Mesenchymal stem cell (in vitro differentiated cells and primary cell): Measurements from ENCODE around the gene FRMD4B.
A peak's percentile ranks its signal among the peaks of the same experiment; 100 is the strongest.

ENCODE experiments used
- DNase-seq: peaks from one replicate; pipeline ENCODE4 v3.0.0-alpha.2; 2013
- H2AFZ ChIP-seq: one replicate; pipeline ENCODE4 v1.6.1; 2013; ENCODE audit warnings: low read depth, mild to moderate bottlenecking, control low read depth, inconsistent platforms, low read length, moderate library complexity
- H2AK5ac ChIP-seq: 2 replicates; pipeline ENCODE4 v1.6.1; 2013; ENCODE audit warnings: low read length, moderate library complexity, mild to moderate bottlenecking, inconsistent platforms; ENCODE audit not compliant: severe bottlenecking
- H2BK120ac ChIP-seq: one replicate; pipeline ENCODE4 v1.6.1; 2013; ENCODE audit warnings: low read depth, mild to moderate bottlenecking, inconsistent platforms, low read length, moderate library complexity
- H2BK12ac ChIP-seq, 2 experiments: one replicate each; pipeline ENCODE4 v1.6.1; 2013; ENCODE audit warnings: inconsistent platforms in 2 of 2, low read length in 2 of 2, mild to moderate bottlenecking in 2 of 2, moderate library complexity in 2 of 2, control low read depth in 1 of 2
- H2BK15ac ChIP-seq: one replicate; pipeline ENCODE4 v1.6.1; 2013; ENCODE audit warnings: mild to moderate bottlenecking, low read depth, inconsistent platforms; ENCODE audit not compliant: poor library complexity, severe bottlenecking
- H2BK5ac ChIP-seq: 2 replicates; pipeline ENCODE4 v1.6.1; 2013; ENCODE audit warnings: low read depth, mild to moderate bottlenecking, low read length, control low read depth, inconsistent platforms; ENCODE audit not compliant: poor library complexity, severe bottlenecking
- H3K14ac ChIP-seq, 2 experiments: one replicate each; pipeline ENCODE4 v1.6.1; 2013; ENCODE audit warnings: inconsistent platforms in 2 of 2, low read length in 2 of 2, control low read depth in 1 of 2, mild to moderate bottlenecking in 1 of 2, moderate library complexity in 1 of 2
- H3K18ac ChIP-seq, 2 experiments: one replicate each; pipeline ENCODE4 v1.6.1; 2013; ENCODE audit warnings: inconsistent platforms in 2 of 2, low read length in 2 of 2, control low read depth in 1 of 2, low read depth in 1 of 2, mild to moderate bottlenecking in 1 of 2
- H3K23ac ChIP-seq, 2 experiments: one replicate each; pipeline ENCODE4 v1.6.1; 2013; ENCODE audit warnings: inconsistent platforms in 2 of 2, low read length in 2 of 2, mild to moderate bottlenecking in 2 of 2, moderate library complexity in 2 of 2, control low read depth in 1 of 2
- H3K27ac ChIP-seq: 2 replicates; pipeline ENCODE4 v1.5.1; 2013; ENCODE audit warnings: mild to moderate bottlenecking, moderate library complexity, low read length, control low read depth, inconsistent platforms; ENCODE audit not compliant: poor library complexity, severe bottlenecking
- H3K27me3 ChIP-seq, 2 experiments: 2 replicates each; pipeline versions ENCODE4 v1.6.1 to v1.7.0; 2013; ENCODE audit warnings: low read length in 2 of 2, mild to moderate bottlenecking in 2 of 2, moderate library complexity in 2 of 2, control low read depth in 1 of 2, inconsistent platforms in 1 of 2; ENCODE audit not compliant: control insufficient read depth in 1 of 2, insufficient read depth in 1 of 2
- H3K36me3 ChIP-seq, 2 experiments: 2 replicates each; pipeline versions ENCODE4 v1.6.1 to v1.7.0; 2013; ENCODE audit warnings: low read length in 2 of 2, control low read depth in 1 of 2, inconsistent platforms in 1 of 2, low read depth in 1 of 2, mild to moderate bottlenecking in 1 of 2; ENCODE audit not compliant: insufficient read depth in 2 of 2, control insufficient read depth in 1 of 2
- H3K4ac ChIP-seq, 2 experiments: one replicate each; pipeline ENCODE4 v1.6.1; 2013; ENCODE audit warnings: inconsistent platforms in 2 of 2, low read length in 2 of 2, mild to moderate bottlenecking in 2 of 2, moderate library complexity in 2 of 2, control low read depth in 1 of 2, low read depth in 1 of 2
- H3K4me1 ChIP-seq: 2 replicates; pipeline ENCODE4 v1.6.1; 2013; ENCODE audit warnings: low read depth, low read length, control low read depth; ENCODE audit not compliant: control insufficient read depth, insufficient read depth
- H3K4me2 ChIP-seq: 2 replicates; pipeline ENCODE4 v1.6.1; 2013; ENCODE audit warnings: low read length, mild to moderate bottlenecking, inconsistent platforms; ENCODE audit not compliant: poor library complexity, severe bottlenecking
- H3K4me3 ChIP-seq, 2 experiments: 2 replicates each; pipeline versions ENCODE4 v1.5.1 to v1.7.0; 2013; ENCODE audit warnings: low read length in 2 of 2, mild to moderate bottlenecking in 2 of 2, control low read depth in 1 of 2, low read depth in 1 of 2; ENCODE audit not compliant: insufficient read depth in 1 of 2
- H3K79me1 ChIP-seq: replicated peaks from 2 replicates; pipeline ENCODE4 v1.6.1; 2013; ENCODE audit warnings: mild to moderate bottlenecking, control low read depth, low read length, inconsistent platforms; ENCODE audit not compliant: poor library complexity, severe bottlenecking
- H3K9ac ChIP-seq: 2 replicates; pipeline ENCODE4 v1.7.0; 2013; ENCODE audit warnings: mild to moderate bottlenecking, low read length, moderate library complexity
- H3K9me3 ChIP-seq: 2 replicates; pipeline ENCODE4 v1.7.0; 2013; ENCODE audit warnings: mild to moderate bottlenecking, low read length; ENCODE audit not compliant: control insufficient read depth
- H4K8ac ChIP-seq: one replicate; pipeline ENCODE4 v1.6.1; 2013; ENCODE audit warnings: inconsistent platforms, mild to moderate bottlenecking, low read length, moderate library complexity
- H4K91ac ChIP-seq: one replicate; pipeline ENCODE4 v1.6.1; 2013; ENCODE audit warnings: mild to moderate bottlenecking, low read length, inconsistent platforms
- WGBS: methylation state at CpG from one replicate; pipeline ENCODE4 v1.1.7; 2013; ENCODE audit warnings: mixed read lengths; 5-methylcytosine and 5-hydroxymethylcytosine counted together

FRMD4B gene

DNA sequence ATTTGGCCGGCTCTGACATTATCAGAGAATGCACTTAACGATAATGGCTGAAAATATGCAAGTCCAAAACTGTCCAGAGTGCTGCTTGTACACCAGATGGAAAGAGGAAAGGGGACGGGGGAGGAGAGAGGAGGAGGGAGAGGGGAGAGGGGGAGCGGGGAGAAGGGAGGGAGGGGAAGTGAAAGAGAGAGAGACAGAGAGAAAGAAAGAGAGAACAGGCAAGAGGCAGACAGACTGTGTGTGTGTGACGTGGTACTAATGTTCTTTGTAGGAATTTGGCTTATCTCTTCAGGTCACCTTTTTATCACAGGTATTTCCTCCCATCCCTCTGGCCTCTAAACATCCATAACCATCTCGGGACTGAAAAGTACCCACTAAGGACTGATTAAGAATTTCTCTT is 188.4 kb downstream of the FRMD4B start:
- Histone ChIP-seq H2BK120ac (no peak overlapping the region), H3K18ac (no peak overlapping the region), H2AK5ac (no peak overlapping the region), H3K36me3 (peaks cover 0 to 11% of the 10 kb centered on the region in 2 experiments), H3K27me3 (no peaks in the 10 kb centered on the region), H3K4me3 (no peak overlapping the region), H3K4me1 (peaks cover 6% of the 10 kb centered on the region), H2AFZ (no peak overlapping the region), H3K23ac (no peak overlapping the region), H3K79me1 (peaks cover 7% of the 10 kb centered on the region), H4K8ac (no peak overlapping the region), H2BK15ac (no peak overlapping the region), H2BK12ac (no peak overlapping the region), H3K4me2 (no peak overlapping the region), H3K27ac (no peak overlapping the region), H3K14ac (no peak overlapping the region), H3K4ac (no peak overlapping the region), H4K91ac (no peak overlapping the region), H3K9ac (no peak overlapping the region), H2BK5ac (no peak overlapping the region), H3K9me3 (no peaks in the 10 kb centered on the region)
- DNase-seq = no peak
- 87% methylated on average over 5 of the region's 6 CpGs for WGBS

- H3K4me2 ChIP-seq = no peak overlapping the region
- no peak overlapping the region for H2AFZ ChIP-seq
- H3K4me1 ChIP-seq = peaks cover 6% of the 10 kb centered on the region
- no peak overlapping the region for H3K18ac ChIP-seq
- no peak for DNase-seq
- no peak overlapping the region for H2BK120ac ChIP-seq
- no peaks in the 10 kb centered on the region for H3K9me3 ChIP-seq
- H3K23ac ChIP-seq = no peak overlapping the region
- no peak overlapping the region for H4K91ac ChIP-seq
- 95% methylated on average over 3 of the region's 3 CpGs for WGBS
- H2BK12ac ChIP-seq = no peak overlapping the region
- no peak overlapping the region for H4K8ac ChIP-seq
- no peak overlapping the region for H2BK15ac ChIP-seq
- H2BK5ac ChIP-seq = no peak overlapping the region
- no peak overlapping the region for H3K9ac ChIP-seq
- peaks cover 6% of the 10 kb centered on the region for H3K79me1 ChIP-seq
- H3K14ac ChIP-seq = no peak overlapping the region
- H3K36me3 ChIP-seq = peaks cover 0 to 15% of the 10 kb centered on the region in 2 experiments
- no peak overlapping the region for H3K4ac ChIP-seq
- H3K27ac ChIP-seq = no peak overlapping the region
- H3K4me3 ChIP-seq = no peak overlapping the region
- no peaks in the 10 kb centered on the region for H3K27me3 ChIP-seq
- H2AK5ac ChIP-seq = no peak overlapping the region
Observed at GRCh38 chr3:69196876-69197275, 189.0 kb downstream of the FRMD4B start.

- H3K14ac ChIP-seq = peak overlapping the region in 1 of 2 experiments; percentile 22
- H3K79me1 ChIP-seq = peaks cover 6% of the 10 kb centered on the region
- peaks cover 1% of the 10 kb centered on the region for H3K4me1 ChIP-seq
- no peak overlapping the region for H4K91ac ChIP-seq
- no peak overlapping the region for H3K4me3 ChIP-seq
- H3K9ac ChIP-seq = no peak overlapping the region
- peaks cover 0 to 21% of the 10 kb centered on the region in 2 experiments for H3K36me3 ChIP-seq
- no peak overlapping the region for H2BK15ac ChIP-seq
- DNase-seq = no peak
- H3K23ac ChIP-seq = no peak overlapping the region
- no peak overlapping the region for H3K27ac ChIP-seq
- H2BK120ac ChIP-seq = no peak overlapping the region
- 78% methylated on average over 6 of the region's 7 CpGs for WGBS
- no peak overlapping the region for H2AK5ac ChIP-seq
- no peak overlapping the region for H2AFZ ChIP-seq
- no peaks in the 10 kb centered on the region for H3K9me3 ChIP-seq
- no peak overlapping the region for H4K8ac ChIP-seq
- H3K18ac ChIP-seq = no peak overlapping the region
- H3K4me2 ChIP-seq = no peak overlapping the region
- H3K4ac ChIP-seq = no peak overlapping the region
- no peak overlapping the region for H2BK5ac ChIP-seq
- no peaks in the 10 kb centered on the region for H3K27me3 ChIP-seq
- no peak overlapping the region for H2BK12ac ChIP-seq
Observed at GRCh38 chr3:69194431-69195165, 191.3 kb downstream of the FRMD4B start.

DNA sequence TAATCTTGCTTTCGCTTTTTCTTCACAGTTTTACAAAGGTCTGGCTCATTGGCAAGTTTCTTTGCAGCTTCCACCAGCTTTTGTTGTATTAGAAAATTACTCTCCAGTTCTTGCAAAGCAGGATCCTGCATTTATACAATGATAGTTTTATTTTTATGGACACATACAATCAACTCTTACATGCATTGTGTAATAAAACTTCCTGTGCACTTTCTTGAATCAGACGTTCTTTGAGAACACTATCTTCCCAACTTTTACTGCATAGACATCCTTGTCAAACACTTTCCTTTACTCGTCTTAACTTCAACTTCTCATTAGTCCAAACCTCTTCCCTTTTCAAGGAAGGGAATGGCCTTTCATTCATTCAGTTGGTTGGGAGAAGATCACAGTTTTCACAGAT is 192.1 kb downstream of the FRMD4B start:
- no peak overlapping the region for H3K27ac ChIP-seq
- H3K9me3 ChIP-seq = no peaks in the 10 kb centered on the region
- H4K91ac ChIP-seq = no peak overlapping the region
- no peak overlapping the region for H3K4me3 ChIP-seq
- peaks cover 1% of the 10 kb centered on the region for H3K4me1 ChIP-seq
- H3K4ac ChIP-seq = no peak overlapping the region
- no peak overlapping the region for H4K8ac ChIP-seq
- H2AFZ ChIP-seq = no peak overlapping the region
- H2BK5ac ChIP-seq = no peak overlapping the region
- DNase-seq = no peak
- H2BK120ac ChIP-seq = no peak overlapping the region
- H3K23ac ChIP-seq = no peak overlapping the region
- no peak overlapping the region for H2BK15ac ChIP-seq
- H3K79me1 ChIP-seq = peaks cover 6% of the 10 kb centered on the region
- no peak overlapping the region for H3K18ac ChIP-seq
- H3K9ac ChIP-seq = no peak overlapping the region
- H3K36me3 ChIP-seq = peaks cover 0 to 22% of the 10 kb centered on the region in 2 experiments
- no peak overlapping the region for H2BK12ac ChIP-seq
- WGBS = 86% methylated on average over 2 of the region's 3 CpGs
- H3K4me2 ChIP-seq = no peak overlapping the region
- no peak overlapping the region for H2AK5ac ChIP-seq
- H3K27me3 ChIP-seq = no peaks in the 10 kb centered on the region
- no peak overlapping the region for H3K14ac ChIP-seq
